GM23338 (cell line): ENCODE results near the gene ZKSCAN8. TPM values are rescaled to one million over a fixed set of nuclear protein-coding genes. Genes with fewer than 3 reads are reported as not detected.

Experiments used
- ATAC-seq: fragments of 200-7000 bp; cut with Tn5 transposase; 3 replicates; pipeline ENCODE4 v1.9.1; 2020
- DNase-seq: peaks from one replicate; pipeline ENCODE4 v3.0.0-alpha.2; 2015; ENCODE audit warnings: low spot score
- H2AFZ ChIP-seq: fragments of 200-600 bp; sonication (generic); 2 replicates; pipeline ENCODE4 v1.8.0; 2016; ENCODE audit warnings: antibody characterized with exemption, mild to moderate bottlenecking, moderate library complexity
- H3F3A ChIP-seq: fragments of 200-600 bp; sonication (generic); replicated peaks from 2 replicates; pipeline ENCODE4 v1.8.0; 2017; ENCODE audit warnings: antibody characterized with exemption, mixed run types, low read depth
- H3K27ac ChIP-seq: fragments of 200-600 bp; sonication (generic); 2 replicates; pipeline ENCODE4 v1.6.1; 2016; ENCODE audit warnings: low read depth
- H3K27me3 ChIP-seq: fragments of 200-600 bp; sonication (generic); 2 replicates; pipeline ENCODE4 v1.8.0; 2016; ENCODE audit warnings: mild to moderate bottlenecking, mixed run types, moderate library complexity; ENCODE audit not compliant: insufficient read depth
- H3K36me3 ChIP-seq: fragments of 200-600 bp; sonication (generic); 2 replicates; pipeline ENCODE4 v1.8.0; 2016; ENCODE audit warnings: mild to moderate bottlenecking; ENCODE audit not compliant: insufficient read depth
- H3K4me1 ChIP-seq: fragments of 200-600 bp; sonication (generic); 2 replicates; pipeline ENCODE4 v1.8.0; 2016; ENCODE audit warnings: mild to moderate bottlenecking, moderate library complexity; ENCODE audit not compliant: insufficient read depth
- H3K4me2 ChIP-seq: fragments of 200-600 bp; sonication (generic); 2 replicates; pipeline ENCODE4 v1.7.1; 2017; ENCODE audit warnings: mixed run types
- H3K4me3 ChIP-seq: fragments of 200-600 bp; sonication (generic); 2 replicates; pipeline ENCODE4 v1.6.1; 2016; ENCODE audit warnings: mixed run types
- H3K79me2 ChIP-seq: fragments of 200-600 bp; sonication (generic); replicated peaks from 2 replicates; pipeline ENCODE4 v1.8.0; 2017; ENCODE audit warnings: mild to moderate bottlenecking; ENCODE audit not compliant: insufficient read depth
- H3K9me2 ChIP-seq: fragments of 200-600 bp; sonication (generic); 2 replicates; pipeline ENCODE4 v1.8.0; 2017; ENCODE audit not compliant: insufficient read depth
- H4K20me1 ChIP-seq: fragments of 200-600 bp; sonication (generic); replicated peaks from 2 replicates; pipeline ENCODE4 v1.8.0; 2017; ENCODE audit warnings: mild to moderate bottlenecking; ENCODE audit not compliant: insufficient read depth
- H3K27ac Mint-ChIP-seq: 2 replicates; pipeline ENCODE4 v1.8.0; 2020; ENCODE audit warnings: inconsistent platforms, mild to moderate bottlenecking, moderate library complexity, mixed read lengths
- H3K27me3 Mint-ChIP-seq: 3 replicates; pipeline ENCODE4 v1.8.0; 2022; ENCODE audit warnings: low read depth, mild to moderate bottlenecking, moderate library complexity, mixed read lengths, inconsistent platforms; ENCODE audit not compliant: insufficient read depth, poor library complexity
- H3K36me3 Mint-ChIP-seq: 3 replicates; pipeline ENCODE4 v1.8.0; 2021; ENCODE audit warnings: low read depth, mild to moderate bottlenecking, inconsistent platforms, moderate library complexity, mixed read lengths
- H3K4me1 Mint-ChIP-seq: 3 replicates; pipeline ENCODE4 v1.8.0; 2020; ENCODE audit warnings: mild to moderate bottlenecking, inconsistent platforms, mixed read lengths
- H3K4me3 Mint-ChIP-seq: 3 replicates; pipeline ENCODE4 v1.8.0; 2021; ENCODE audit warnings: moderate library complexity, mild to moderate bottlenecking, inconsistent platforms, mixed read lengths
- H3K9me3 Mint-ChIP-seq: 3 replicates; pipeline ENCODE4 v1.8.0; 2020; ENCODE audit warnings: moderate library complexity, mild to moderate bottlenecking, inconsistent platforms, mixed read lengths
- CTCF ChIP-seq, 2 experiments: fragments of 200-600 bp in 1 of 2; sonication (generic) in 1 of 2; conservative IDR thresholded peaks; 2 replicates each; pipeline versions ENCODE4 v1.5.1 to v1.6.1; 2016 to 2017; ENCODE audit warnings: antibody characterized with exemption in 2 of 2, low read depth in 2 of 2, mild to moderate bottlenecking in 2 of 2, moderate library complexity in 1 of 2
- ETS1 ChIP-seq: IDR thresholded peaks from 2 replicates; pipeline ENCODE4 v1.6.1; 2016; ENCODE audit warnings: antibody characterized with exemption
- EZH2phosphoT487 ChIP-seq: fragments of 200-600 bp; sonication (generic); IDR thresholded peaks from one replicate; pipeline ENCODE4 v1.8.1; 2018; ENCODE audit warnings: antibody characterized with exemption; ENCODE audit not compliant: unreplicated experiment
- POLR2AphosphoS5 ChIP-seq: IDR thresholded peaks from 2 replicates; pipeline ENCODE4 v1.6.1; 2016; ENCODE audit warnings: antibody characterized with exemption, low read depth
- ZNF114 ChIP-seq: fragments of 250-450 bp; sonication (Bioruptor Pico); IDR thresholded peaks from 2 replicates; pipeline ENCODE4 v1.5.0; 2020; ENCODE audit warnings: mild to moderate bottlenecking, moderate library complexity
- ZNF331 ChIP-seq: fragments of 250-450 bp; sonication (Bioruptor Pico); IDR thresholded peaks from 2 replicates; pipeline ENCODE4 v1.5.0; 2020; ENCODE audit warnings: low read depth, mild to moderate bottlenecking, moderate library complexity
- ZNF462 ChIP-seq: fragments of 250-450 bp; sonication (Bioruptor Pico); IDR thresholded peaks from 2 replicates; pipeline ENCODE4 v1.5.0; 2020; ENCODE audit warnings: mild to moderate bottlenecking, moderate library complexity
- polyA plus RNA-seq: library from polyadenylated mRNA; unstranded; fragments of >200 nt; fragmentation: Nextera tagmentation; extraction: Ambion mirVana; gene quantifications from 2 replicates; pipeline ENCODE4 v1.2.1, GENCODE V29; 2016
- total RNA-seq: library from RNA; depleted of rRNA; stranded (reverse); fragments of >200 nt; shearing (Covaris generic); gene quantifications from 2 replicates; pipeline ENCODE4 v1.2.3, GENCODE V29; 2014

ZKSCAN8 gene
- total and polyA plus RNA-seq, 2 experiments from 2014 or later = 4.2 to 22.6 TPM

- Histone ChIP-seq H3F3A (no peaks in the 10 kb centered on the region), H3K4me1 (no peaks in the 10 kb centered on the region), H2AFZ (no peak overlapping the region), H3K4me3 (no peak overlapping the region), H3K27ac (no peak overlapping the region), H3K9me2 (0 out of 2 replicates have a peak, but pooled peaks cover 7% of the 10 kb centered on the region), H3K79me2 (no peaks in the 10 kb centered on the region), H4K20me1 (peaks cover 5% of the 10 kb centered on the region; the same call in 1 of the 2 replicates), H3K27me3 (peaks cover 79% of the 10 kb centered on the region), H3K4me2 (no peak overlapping the region), H3K36me3 (no peaks in the 10 kb centered on the region)
- ATAC-seq (peak; percentile 54), DNase-seq (peak; percentile 88)
- Mint-ChIP-seq H3K27ac (no peak overlapping the region), H3K36me3 (no peaks in the 10 kb centered on the region; the same call in 2 of the 3 replicates), H3K27me3 (peaks cover 39% of the 10 kb centered on the region), H3K4me1 (peaks cover 3% of the 10 kb centered on the region; the same call in 2 of the 3 replicates), H3K4me3 (no peak overlapping the region), H3K9me3 (peaks cover 5% of the 10 kb centered on the region; the same call in 1 of the 3 replicates)
- TF ChIP-seq POLR2AphosphoS5 (no peak), ZNF331 (CRISPR knock-in tag) (no peak), CTCF (conservative IDR thresholded peaks at IDR 0.05; ENCODE audit: low read depth in 2 of 2) (no peak), EZH2phosphoT487 (no peak), ZNF462 (CRISPR knock-in tag) (no peak), ETS1 (no peak), ZNF114 (CRISPR knock-in tag) (no peak)
Observed at GRCh38 chr6:28203201-28203600, 61.5 kb downstream of the ZKSCAN8 start.
